Endothelial cell of umbilical vein (primary cell): ENCODE data around the gene SAMD4A.

Experiments
- CTCF ChIP-seq, 2 donors: IDR thresholded peaks; 1 replicate in 1 of 2; 2 replicates in 1 of 2; pipeline ENCODE4 v1.5.1; 2011; ENCODE audit warnings: low read length in 2 of 2, mild to moderate bottlenecking in 2 of 2, moderate library complexity in 2 of 2, control low read depth in 1 of 2, inconsistent platforms in 1 of 2, low read depth in 1 of 2; ENCODE audit not compliant: insufficient read depth in 1 of 2; ENCODE audit errors: extremely low read depth in 1 of 2
- EZH2 ChIP-seq: IDR thresholded peaks from 2 replicates; pipeline ENCODE4 v1.6.1; 2012; ENCODE audit warnings: borderline replicate concordance, low read depth, mild to moderate bottlenecking, moderate library complexity, low read length, inconsistent platforms; ENCODE audit not compliant: severe bottlenecking
- FOS ChIP-seq: IDR thresholded peaks from 2 replicates; pipeline ENCODE4 v1.6.1; 2011; ENCODE audit warnings: mild to moderate bottlenecking, low read length, moderate library complexity, borderline replicate concordance; ENCODE audit not compliant: insufficient read depth
- GATA2 ChIP-seq: IDR thresholded peaks from 2 replicates; pipeline ENCODE4 v1.7.0; 2011; ENCODE audit warnings: low read depth, mild to moderate bottlenecking, moderate library complexity, mixed read lengths, low read length; ENCODE audit not compliant: insufficient read length, insufficient read depth
- MAX ChIP-seq: IDR thresholded peaks from 2 replicates; pipeline ENCODE4 v1.6.1; 2011; ENCODE audit not compliant: insufficient read depth, insufficient read length
- POLR2A ChIP-seq: IDR thresholded peaks from 2 replicates; pipeline ENCODE4 v1.6.1; 2012; ENCODE audit warnings: low read depth, mild to moderate bottlenecking, control low read depth, low read length
- POLR2AphosphoS5 ChIP-seq: IDR thresholded peaks from 2 replicates; pipeline ENCODE4 v1.6.1; 2012; ENCODE audit warnings: low read depth, mild to moderate bottlenecking, control low read depth, low read length, moderate library complexity; ENCODE audit not compliant: insufficient read depth

GRCh38 chr14:54574528-54574927, 7.6 kb downstream of the SAMD4A start:
- TF ChIP-seq CTCF (IDR thresholded peaks at IDR 0.05; ENCODE audit: extremely low read depth in 1 of 2, insufficient read depth in 1 of 2, low read depth in 1 of 2, low read length in 2 of 2) (no peak), MAX (no peak), EZH2 (no peak), POLR2AphosphoS5 (no peak), FOS (no peak), GATA2 (no peak), POLR2A (no peak)
